ENCODE data around the gene DIO3.

DNA sequence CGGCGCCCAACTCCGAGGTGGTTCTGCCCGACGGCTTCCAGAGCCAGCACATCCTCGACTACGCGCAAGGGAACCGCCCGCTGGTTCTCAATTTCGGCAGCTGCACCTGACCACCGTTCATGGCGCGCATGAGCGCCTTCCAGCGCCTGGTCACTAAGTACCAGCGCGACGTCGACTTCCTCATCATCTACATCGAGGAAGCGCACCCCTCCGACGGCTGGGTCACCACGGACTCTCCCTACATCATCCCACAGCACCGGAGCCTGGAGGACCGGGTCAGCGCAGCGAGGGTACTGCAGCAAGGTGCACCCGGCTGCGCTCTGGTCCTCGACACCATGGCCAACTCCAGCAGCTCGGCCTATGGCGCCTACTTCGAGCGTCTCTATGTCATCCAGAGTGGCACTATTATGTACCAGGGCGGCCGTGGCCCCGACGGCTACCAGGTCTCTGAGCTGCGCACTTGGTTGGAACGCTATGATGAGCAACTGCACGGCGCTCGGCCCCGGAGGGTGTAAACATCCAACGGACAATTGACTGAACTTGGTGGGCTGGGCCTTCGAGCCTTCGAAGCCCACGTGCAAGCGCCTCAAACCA, 699 bp downstream of the DIO3 start:
- TF ChIP-seq CTCF (IDR thresholded peaks at IDR 0.05) (no peak), POLR2AphosphoS5 (IDR thresholded peaks at IDR 0.05) (no peak)

All from breast epithelium (tissue), 3 donors.